ENCODE measurements around the gene ANKRD26.

Gene ANKRD26

DNA sequence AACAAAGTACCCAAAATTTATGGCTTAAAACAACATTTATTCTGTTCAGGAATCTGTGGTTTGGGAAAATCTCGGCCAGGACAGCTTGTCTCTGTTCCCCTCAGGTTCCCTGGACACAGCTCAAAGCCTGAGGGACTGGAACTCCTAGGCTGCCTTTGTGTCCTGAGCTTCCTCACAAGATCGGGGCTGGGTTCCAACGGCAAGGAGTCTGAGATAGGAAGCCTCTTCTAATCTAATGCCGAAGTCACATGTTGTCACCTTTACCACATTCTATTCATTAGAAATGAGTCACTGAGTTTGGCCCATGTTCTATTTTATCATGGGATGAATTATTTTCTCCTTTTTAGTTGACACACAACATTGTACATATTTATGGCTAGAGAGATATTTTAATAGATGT, 80.5 kb downstream of the ANKRD26 start:
- no peak for FAIRE-seq

DNA sequence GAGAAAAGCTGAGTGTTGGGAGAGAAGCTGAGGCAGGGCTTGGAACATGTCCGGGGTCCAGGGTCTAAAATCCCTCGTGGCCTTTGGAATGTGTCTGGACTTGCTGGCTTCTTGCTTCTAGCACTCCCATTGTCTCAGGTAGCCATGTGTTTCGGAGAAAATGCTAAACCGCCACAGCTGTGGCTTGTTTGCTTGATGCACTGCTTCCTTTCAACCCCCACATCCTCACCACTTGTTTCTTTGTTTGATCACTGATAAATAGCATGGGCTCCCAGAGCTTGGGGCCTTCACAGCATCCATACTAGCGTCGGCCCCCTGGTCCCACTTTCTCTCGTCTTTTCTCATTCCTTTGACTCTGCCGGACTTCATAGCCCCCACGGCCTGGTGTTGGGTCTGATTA, 102.7 kb downstream of the ANKRD26 start:
- FAIRE-seq = no peak

DNA sequence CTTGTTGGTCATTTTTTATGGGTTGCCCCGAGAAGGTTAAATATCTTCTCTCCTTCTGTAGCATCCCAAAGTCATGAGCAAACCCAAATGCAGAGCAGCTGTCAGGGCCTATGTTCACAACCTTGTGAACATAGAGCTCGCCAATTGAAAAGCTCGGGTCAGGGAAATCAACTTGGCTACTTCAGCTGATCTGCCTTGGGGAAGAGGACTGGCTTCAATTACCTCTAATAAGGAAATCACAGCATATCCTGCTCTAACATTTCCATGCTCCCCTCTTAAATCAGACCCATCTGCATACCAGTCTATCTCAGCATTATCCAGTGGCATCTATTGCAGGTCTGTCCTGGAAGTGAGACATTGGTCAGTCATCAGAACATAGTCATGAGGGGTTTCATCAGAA, 105.6 kb downstream of the ANKRD26 start:
- FAIRE-seq = no peak

DNA sequence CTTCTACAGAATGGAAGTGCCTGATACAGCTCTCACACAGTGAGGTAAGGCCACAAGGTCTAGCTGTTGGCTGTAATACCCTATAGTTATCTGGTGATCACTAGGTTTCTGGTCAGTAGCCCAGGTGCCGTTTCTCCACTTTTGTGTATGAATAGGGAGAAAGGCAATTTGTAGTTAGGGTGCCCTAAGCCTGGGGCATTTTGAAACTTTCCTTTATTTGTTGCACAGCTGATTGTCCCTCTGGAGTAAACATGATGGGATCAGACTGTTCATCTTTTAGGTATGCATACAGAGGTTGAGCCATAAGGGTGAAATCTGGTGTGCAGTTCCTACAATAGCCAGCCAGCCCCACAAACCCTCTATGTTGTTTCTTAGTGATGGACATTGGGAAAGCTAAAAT, 112.4 kb downstream of the ANKRD26 start:
- no peak for FAIRE-seq

DNA sequence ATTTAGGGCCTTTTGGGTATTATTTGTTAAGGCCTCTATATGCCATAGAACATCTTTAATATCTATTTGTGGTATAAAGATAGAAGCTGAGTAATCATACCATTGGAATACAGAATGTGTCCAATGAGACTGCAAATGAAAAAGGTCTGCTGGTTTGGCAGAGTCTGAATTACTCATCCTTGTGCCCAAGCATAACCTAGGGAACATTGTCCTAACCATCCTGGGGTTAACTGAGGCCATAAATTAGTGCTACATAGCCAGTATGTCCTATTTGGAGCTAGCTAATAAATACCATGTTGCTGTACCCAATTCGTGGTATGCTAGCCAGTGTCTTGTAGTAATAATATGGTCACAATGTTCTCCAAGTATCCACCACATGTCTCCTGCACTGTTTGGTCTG, 117.1 kb downstream of the ANKRD26 start:
- no peak for FAIRE-seq

DNA sequence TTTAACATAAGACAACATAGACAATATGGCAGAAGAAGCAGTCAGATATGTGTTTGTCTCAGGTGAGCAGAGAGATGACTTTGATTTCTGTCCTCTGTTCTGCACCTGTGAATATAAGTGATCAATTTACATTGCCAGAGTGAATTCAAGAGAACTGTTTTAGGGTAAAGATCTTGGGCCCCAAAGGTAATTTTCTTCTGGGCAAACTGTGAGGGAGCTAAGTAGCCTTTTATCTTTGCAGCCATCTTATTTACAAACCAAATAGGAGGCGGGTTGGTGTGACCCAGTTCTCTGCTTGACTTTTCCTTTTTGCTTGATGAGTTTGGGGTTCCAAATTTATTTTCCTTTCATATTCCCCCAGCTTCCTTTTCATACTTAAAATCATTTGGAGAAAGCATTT, 118.2 kb downstream of the ANKRD26 start:
- no peak for FAIRE-seq

DNA sequence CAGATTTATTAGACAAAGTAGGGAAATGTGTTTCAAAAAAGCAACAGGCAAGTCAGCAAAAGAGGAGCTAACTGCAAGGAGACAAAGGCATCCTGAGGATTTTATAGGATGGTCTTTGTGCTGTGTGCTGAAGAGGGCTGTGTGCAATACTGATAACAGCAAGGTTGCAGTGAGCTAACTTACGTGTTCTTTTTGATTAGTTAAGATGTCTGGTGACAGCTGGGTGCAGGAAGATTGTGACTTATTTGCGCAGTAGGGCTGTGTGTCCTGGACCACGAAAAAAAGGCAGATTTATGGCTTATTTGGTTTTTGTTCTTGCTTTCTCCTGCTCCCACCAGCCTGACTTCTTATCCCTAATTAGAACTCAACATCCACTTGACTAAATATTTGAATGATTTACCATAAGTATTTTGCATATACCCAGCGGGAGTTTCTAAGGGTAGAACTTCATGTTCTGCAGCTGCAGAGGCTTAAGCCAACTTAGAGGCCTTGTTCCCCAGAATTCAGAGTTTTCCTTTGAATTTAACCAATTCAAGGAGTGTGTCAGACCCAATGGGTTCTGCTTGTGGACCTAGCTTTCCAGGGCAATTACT, 119.0 kb downstream of the ANKRD26 start:
- FAIRE-seq = no peak

DNA sequence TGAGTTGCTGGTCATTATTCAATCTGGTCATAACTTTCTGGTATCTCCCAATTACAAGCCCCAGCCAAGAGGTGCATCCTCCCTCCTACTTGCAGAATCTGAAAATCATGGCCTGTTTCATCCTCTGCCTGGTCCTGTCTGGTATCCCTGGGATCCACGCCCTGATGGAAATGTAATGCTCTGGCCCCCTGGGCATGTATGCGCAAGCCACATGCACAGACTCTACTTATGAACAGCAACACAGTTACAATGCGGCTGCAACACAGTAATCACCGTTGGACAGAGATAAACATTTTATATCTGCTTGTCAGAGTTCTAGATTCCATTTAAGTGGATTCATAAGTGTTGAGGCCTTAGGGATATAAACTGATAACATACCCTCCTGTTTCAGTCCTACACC, 121.8 kb downstream of the ANKRD26 start:
- no peak for FAIRE-seq

DNA sequence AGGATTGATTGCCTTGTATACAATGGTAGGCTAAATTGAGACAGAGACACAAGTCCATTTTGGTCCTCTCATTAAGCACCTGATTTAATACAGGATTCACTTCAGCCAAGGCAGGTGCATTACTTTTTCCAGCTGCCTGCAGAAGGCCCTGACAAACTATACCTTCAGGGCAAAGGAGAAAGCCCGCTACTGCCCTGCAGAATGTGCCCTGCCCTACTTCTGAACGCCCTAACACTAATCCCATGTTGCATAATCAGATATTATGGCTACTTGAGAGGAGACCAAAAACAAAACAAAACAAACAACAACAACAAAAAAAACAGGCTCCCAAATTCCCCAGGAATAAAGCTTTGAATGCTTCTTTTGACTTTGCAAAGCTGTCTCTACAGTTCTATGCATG, 122.7 kb downstream of the ANKRD26 start:
- no peak for FAIRE-seq

DNA sequence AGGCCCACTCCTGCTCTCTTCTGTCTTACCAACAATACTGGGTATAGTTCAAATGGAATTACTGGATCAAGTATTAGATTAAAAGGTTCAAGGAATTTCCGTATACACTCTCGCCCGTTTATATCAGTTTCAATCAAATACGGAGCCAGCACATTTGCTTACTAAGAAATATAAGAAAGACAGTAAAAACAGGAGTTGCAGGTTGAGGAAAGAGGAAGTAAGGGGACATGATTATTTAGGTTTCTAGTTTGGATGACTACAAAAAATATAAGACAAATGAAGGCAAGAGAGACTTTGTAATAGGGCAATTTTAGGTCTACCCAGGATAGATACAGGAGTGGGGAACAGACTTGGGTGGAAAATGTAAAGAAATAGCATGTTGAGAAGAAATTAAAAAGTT, 129.6 kb downstream of the ANKRD26 start:
- FAIRE-seq = no peak

DNA sequence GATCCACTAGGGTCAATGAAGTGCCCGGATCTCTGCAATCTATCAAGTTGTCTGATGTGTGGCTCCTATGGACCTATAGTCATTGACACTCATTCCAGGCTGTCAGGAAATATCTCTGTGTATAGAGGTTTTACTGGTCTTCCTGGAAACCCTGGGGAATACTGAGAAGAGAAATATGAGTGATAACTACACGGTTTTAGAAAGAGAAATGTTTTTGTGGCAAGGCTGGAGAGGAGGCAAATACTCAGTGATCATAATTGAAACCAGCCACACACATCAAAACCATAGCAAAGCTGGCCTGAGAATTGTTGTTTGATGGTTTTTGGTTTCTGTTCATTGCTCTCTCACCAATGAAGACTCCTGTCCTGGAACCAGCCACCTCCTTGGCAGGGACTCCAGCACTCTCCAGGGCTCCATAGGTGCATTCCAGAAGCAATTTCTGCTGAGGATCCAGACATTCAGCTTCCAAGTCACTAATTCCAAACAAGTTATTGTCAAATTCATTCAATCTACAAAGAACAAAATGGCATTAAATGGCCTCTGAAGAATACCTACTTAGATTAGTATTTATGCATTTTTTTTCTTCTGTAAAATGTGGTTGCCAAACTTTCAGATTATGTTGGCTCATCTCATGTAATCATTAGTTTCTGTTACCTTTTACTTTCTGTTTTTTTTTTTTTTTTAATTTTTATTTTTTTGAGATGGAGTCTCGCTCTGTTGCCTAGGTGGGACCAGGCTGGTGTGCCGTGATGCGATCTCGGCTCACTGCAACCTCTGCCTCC, 131.0 kb downstream of the ANKRD26 start:
- FAIRE-seq = no peak

DNA sequence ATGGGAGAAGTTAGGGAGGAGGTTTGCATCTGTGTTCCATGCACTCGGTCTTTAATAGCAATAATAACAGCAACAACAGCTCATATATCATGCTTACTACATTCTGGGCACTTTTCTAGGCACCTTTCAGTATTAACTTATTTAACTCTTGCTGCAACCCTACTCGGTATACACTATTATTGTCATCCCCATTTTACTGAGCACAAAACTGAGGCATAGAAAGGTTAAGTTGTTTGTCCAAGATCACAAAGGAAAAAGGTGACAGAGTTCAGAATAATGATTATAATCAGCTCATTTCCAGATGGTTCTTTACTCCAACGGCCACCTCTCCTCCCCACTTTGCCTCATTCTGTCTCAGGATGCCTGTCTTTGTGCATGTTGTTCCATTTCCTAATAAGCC, 137.5 kb downstream of the ANKRD26 start:
- FAIRE-seq = no peak

DNA sequence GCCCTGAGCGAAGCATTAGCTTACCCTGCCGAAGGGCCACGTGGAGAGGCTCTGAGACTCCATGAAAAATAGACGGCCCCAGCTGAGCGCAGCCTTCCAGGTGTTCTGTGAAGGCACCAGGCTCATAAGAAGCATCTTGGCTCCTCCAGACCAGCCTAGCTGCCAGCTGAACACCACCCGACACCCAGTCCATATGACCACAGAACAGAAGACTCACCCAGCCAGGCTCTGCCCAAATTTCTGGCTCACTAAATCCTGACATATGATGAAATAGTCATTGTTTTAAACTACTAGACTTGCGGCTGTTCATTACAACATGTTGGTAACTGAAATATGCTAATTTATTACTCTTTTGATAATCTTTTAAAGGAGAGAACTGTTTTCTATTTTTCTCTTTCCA, 140.0 kb downstream of the ANKRD26 start:
- FAIRE-seq = no peak

DNA sequence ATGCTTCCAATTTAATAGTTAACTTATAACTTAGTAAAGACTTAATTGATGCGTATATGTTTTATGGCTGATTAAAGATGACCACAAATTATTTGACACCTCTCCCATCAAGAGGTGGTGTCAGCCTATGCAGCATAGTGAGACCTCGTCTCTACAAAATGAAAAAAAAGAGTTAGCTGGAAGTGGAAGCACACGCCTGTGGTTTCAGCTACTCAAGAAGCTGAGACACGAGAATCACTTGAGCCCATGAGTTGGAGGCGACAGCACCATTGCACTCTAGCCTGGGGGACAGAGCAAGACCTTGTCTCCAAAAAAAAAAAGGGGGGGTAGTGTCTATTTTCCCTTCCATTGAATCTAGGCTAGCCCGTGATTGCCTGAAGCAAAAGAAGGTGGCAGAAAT, 140.5 kb downstream of the ANKRD26 start:
- no peak for FAIRE-seq
